ENCODE measurements around the gene BTBD18.

GRCh38 chr11:57776577-57777210 is 25.1 kb upstream of the BTBD18 start:
- TF ChIP-seq CTCF (conservative IDR thresholded peaks at IDR 0.05): no peak
- TF ChIP-seq ZFX (IDR thresholded peaks at IDR 0.05): no peak

All from C4-2B (cell line).